K562 (cell line): ENCODE measurements around the gene KNDC1. TPM values are rescaled to one million over a fixed set of nuclear protein-coding genes. Genes with fewer than 3 reads are reported as not detected.

Experiments
- ATAC-seq: fragments of 200-7000 bp; cut with Tn5 transposase; 3 replicates; pipeline ENCODE4 v1.9.1; 2020; ENCODE audit warnings: moderate library complexity
- BruUV-seq: library from RNA; stranded (reverse); fragments of 400-500 nt; replicated peaks from 2 replicates; lab custom pipeline; 2021; lab: Mats Ljungman, UMichigan
- CTCF ChIA-PET: fragments of 300-600 bp; formaldehyde crosslinking; extraction: SDS; loops from one replicate; lab custom pipeline; 2021; ENCODE audit warnings: low intra/inter-chr PET ratio; lab: Yijun Ruan, JAX
- POLR2A ChIA-PET: fragments of 300-600, 350-650 bp; sonication (Branson Sonifier 250); formaldehyde crosslinking; extraction: SDS; loops from one replicate; lab custom pipeline; 2021; ENCODE audit warnings: antibody characterized with exemption, inconsistent platforms; lab: Yijun Ruan, JAX
- DNase-seq, 4 experiments: peaks; one replicate each; pipeline versions ENCODE4 v3.0.0 to v3.0.0-alpha.2; 2011 to 2018; ENCODE audit warnings: low spot score in 3 of 4, mixed read lengths in 3 of 4; ENCODE audit errors: extremely low read depth in 1 of 4
- FAIRE-seq: peaks from 2 replicates; lab custom pipeline; 2011; peaks lifted over from hg19 to GRCh38; lab: Jason Lieb, UNC
- H2AFZ ChIP-seq: 2 replicates; pipeline ENCODE4 v1.6.0; 2011; ENCODE audit warnings: low read depth, low read length, control low read depth, inconsistent platforms
- H3K27ac ChIP-seq: fragments of 200-600 bp; 3 replicates; pipeline ENCODE4 v1.8.0; 2011; ENCODE audit warnings: low read depth, mild to moderate bottlenecking, control low read depth, inconsistent platforms, low read length, moderate library complexity, mixed read lengths; ENCODE audit errors: extremely low read depth
- H3K27me3 ChIP-seq, 2 experiments: fragments of 300-600 bp in 1 of 2; 2 replicates in 1 of 2; 3 replicates in 1 of 2; pipeline versions ENCODE4 v1.6.0 to v1.8.0; 2011; ENCODE audit warnings: inconsistent platforms in 2 of 2, low read length in 2 of 2, mild to moderate bottlenecking in 1 of 2, mixed read lengths in 1 of 2, moderate library complexity in 1 of 2; ENCODE audit not compliant: control insufficient read depth in 2 of 2, insufficient read depth in 2 of 2
- H3K36me3 ChIP-seq: fragments of 300-600 bp; 3 replicates; pipeline ENCODE4 v1.8.0; 2011; ENCODE audit warnings: mild to moderate bottlenecking, low read length, inconsistent platforms; ENCODE audit not compliant: control insufficient read depth, insufficient read depth
- H3K4me1 ChIP-seq, 2 experiments: fragments of 200-600 bp in 1 of 2; replicated peaks in 1 of 2; 2 replicates in 1 of 2; 3 replicates in 1 of 2; pipeline versions ENCODE4 v1.5.1 to v1.8.0; 2011; ENCODE audit warnings: inconsistent platforms in 2 of 2, low read length in 2 of 2, mild to moderate bottlenecking in 1 of 2, mixed read lengths in 1 of 2, moderate library complexity in 1 of 2; ENCODE audit not compliant: control insufficient read depth in 2 of 2, insufficient read depth in 2 of 2
- H3K4me2 ChIP-seq: 2 replicates; pipeline ENCODE4 v1.6.1; 2011; ENCODE audit warnings: low read length, control low read depth, inconsistent platforms, mixed read lengths; ENCODE audit not compliant: insufficient read depth
- H3K4me3 ChIP-seq: fragments of 200-600 bp; sonication (generic), shearing (Covaris generic); 2 replicates; pipeline ENCODE4 v1.5.1; 2016; ENCODE audit warnings: control low read depth, inconsistent platforms
- H3K79me2 ChIP-seq: fragments of 200-600 bp; 3 replicates; pipeline ENCODE4 v1.8.0; 2011; ENCODE audit warnings: low read length, inconsistent platforms; ENCODE audit not compliant: control insufficient read depth, insufficient read depth
- H3K9ac ChIP-seq, 2 experiments: 2 replicates each; pipeline versions ENCODE4 v1.6.0 to v1.6.1; 2011; ENCODE audit warnings: low read depth in 2 of 2, low read length in 2 of 2, control low read depth in 1 of 2, inconsistent platforms in 1 of 2, mild to moderate bottlenecking in 1 of 2, mixed read lengths in 1 of 2; ENCODE audit not compliant: insufficient read depth in 1 of 2
- H3K9me1 ChIP-seq: one replicate; pipeline ENCODE4 v1.6.0; 2011; ENCODE audit warnings: inconsistent platforms, mild to moderate bottlenecking, low read length, moderate library complexity; ENCODE audit not compliant: control insufficient read depth, insufficient read depth
- H3K9me3 ChIP-seq: replicated peaks from 2 replicates; pipeline ENCODE4 v1.5.1; 2011; ENCODE audit warnings: low read depth, low read length, inconsistent platforms; ENCODE audit not compliant: control insufficient read depth, insufficient read depth
- H4K20me1 ChIP-seq: replicated peaks from 2 replicates; pipeline ENCODE4 v1.6.1; 2011; ENCODE audit warnings: low read length, inconsistent platforms, mixed read lengths; ENCODE audit not compliant: control insufficient read depth, insufficient read depth
- ETV5 ChIP-seq: sonication (generic); formaldehyde crosslinking; IDR thresholded peaks from 2 replicates; pipeline ENCODE4 v1.4.0; 2020; ENCODE audit warnings: low read depth, mild to moderate bottlenecking, missing genetic modification reagents
- NR1H2 ChIP-seq: sonication (generic); formaldehyde crosslinking; IDR thresholded peaks from 2 replicates; pipeline ENCODE4 v1.4.0; 2020; ENCODE audit warnings: mild to moderate bottlenecking, missing genetic modification reagents
- POLR2G ChIP-seq: fragments of 200-400 bp; formaldehyde crosslinking; IDR thresholded peaks from 2 replicates; pipeline ENCODE4 v1.6.1; 2017; ENCODE audit warnings: low read depth, mild to moderate bottlenecking, antibody characterized with exemption, low read length, moderate library complexity
- TCF3 ChIP-seq: sonication (generic); formaldehyde crosslinking; IDR thresholded peaks from 2 replicates; pipeline ENCODE4 v1.4.0; 2020; ENCODE audit warnings: mild to moderate bottlenecking, missing genetic modification reagents
- TCF7L2 ChIP-seq: fragments of 150-350 bp; IDR thresholded peaks from 2 replicates; pipeline ENCODE4 v1.6.1; 2016; ENCODE audit warnings: low read depth, mild to moderate bottlenecking, low read length, moderate library complexity
- ZFX ChIP-seq: sonication (generic); formaldehyde crosslinking; IDR thresholded peaks from 2 replicates; pipeline ENCODE4 v1.8.0; 2022; ENCODE audit warnings: mild to moderate bottlenecking, missing genetic modification reagents, moderate library complexity
- ZNF384 ChIP-seq: IDR thresholded peaks from 2 replicates; pipeline ENCODE4 v1.6.1; 2012; ENCODE audit warnings: low read depth, low read length, improper control_type of control experiment
- WGBS: fragments of 100-300 bp; shearing (Covaris generic); methylation state at CpG from one replicate; pipeline ENCODE4 v1.1.6; 2016; ENCODE audit warnings: low coverage, mixed read lengths; ENCODE audit not compliant: insufficient coverage; ENCODE audit errors: missing lambda C conversion rate; 5-methylcytosine and 5-hydroxymethylcytosine counted together
- in situ Hi-C: fragments of 300-500 bp; cut with MboI; formaldehyde crosslinking; loops from 4 replicates; pipeline ENCODE4 v1.15.0; 2018; ENCODE audit warnings: inconsistent platforms, mixed read lengths
- intact Hi-C: fragments of 100-400 bp; cut with micrococcal nuclease; formaldehyde crosslinking; loops from 2 replicates; pipeline ENCODE4 v1.14.2; 2022
- polyA plus RNA-seq, 8 experiments: library from polyadenylated mRNA; depleted of rRNA in 4 of 8; stranded (reverse) in 5 of 8; unstranded in 3 of 8; fragments of >200 nt; fragmentation: Nextera tagmentation in 2 of 8; fragmentation: Illumina TruSeq in 1 of 8; extraction: Ambion mirVana in 2 of 8; extraction: Trizol in 1 of 8; gene quantifications; 2 replicates each; pipeline versions ENCODE4 v1.2.1 to v1.2.3, GENCODE V29; 2011 to 2014; ENCODE audit warnings: inconsistent platforms in 1 of 8, missing spikeins in 1 of 8
- total RNA-seq, 7 experiments: library from RNA; depleted of rRNA in 6 of 7; stranded (reverse); fragments of >200 nt in 6 of 7; fragmentation: Illumina TruSeq in 2 of 7; extraction: Trizol in 2 of 7; gene quantifications; 2 replicates each; pipeline versions ENCODE4 v1.2.1 to v1.2.3, GENCODE V29; 2011 to 2021; ENCODE audit warnings: low replicate concordance in 1 of 7
- TF ChIP-seq, protein P1 (sequence below), 2 experiments: fragments of 450-650 bp; IDR thresholded peaks; 2 replicates each; pipeline ENCODE4 v1.6.1; 2018; ENCODE audit warnings: mild to moderate bottlenecking in 2 of 2, low read depth in 1 of 2; ENCODE audit not compliant: partially characterized antibody in 2 of 2
- TF ChIP-seq, protein P2 (sequence below), 2 experiments: IDR thresholded peaks; 2 replicates each; pipeline ENCODE4 v1.6.1; 2011; ENCODE audit warnings: borderline replicate concordance in 1 of 2, control low read depth in 1 of 2, low read depth in 1 of 2, low read length in 1 of 2, mild to moderate bottlenecking in 1 of 2, mixed read lengths in 1 of 2, moderate library complexity in 1 of 2; ENCODE audit not compliant: insufficient read depth in 1 of 2, insufficient read length in 1 of 2, poor library complexity in 1 of 2, severe bottlenecking in 1 of 2; ENCODE audit errors: extremely low read depth in 1 of 2

KNDC1 gene
- total and polyA plus RNA-seq, 9 of the 15 experiments (the other 6 are each of a cell fraction or from before 2014, with no cell fraction given): 0.07 to 0.26 (median 0.11) TPM; not detected in 6

DNA sequence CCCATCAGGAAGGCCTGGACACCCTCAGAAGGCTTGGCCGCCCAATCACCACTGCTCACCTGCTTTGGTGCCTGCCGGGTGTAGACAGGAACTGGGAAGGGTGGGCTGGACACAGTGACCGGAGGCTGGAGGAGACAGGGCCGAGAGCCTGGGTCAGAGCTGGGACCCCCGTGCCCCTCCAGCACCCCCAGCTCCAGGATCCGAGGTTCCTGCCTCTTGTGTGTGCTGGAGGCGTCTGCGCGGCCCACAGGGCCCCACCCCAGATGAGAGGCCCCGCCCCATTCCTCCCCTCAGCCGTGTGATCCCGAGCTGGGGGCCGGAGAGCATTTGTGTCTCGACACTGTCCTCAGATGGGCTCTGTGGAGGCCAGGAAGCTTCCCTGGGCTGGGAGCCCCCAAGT, 107.3 kb downstream of the KNDC1 start:
- CTCF ChIA-PET: no interaction called here
- H3K27me3 ChIP-seq: no peaks in the 10 kb centered on the region
- DNase-seq: peak; percentile 27 to 59 (median 56)
- WGBS: 39% methylated on average over 4 of the region's 14 CpGs
- in situ Hi-C loops: no loop called here
- no peaks in the 10 kb centered on the region for H3K79me2 ChIP-seq
- FAIRE-seq: no peak
- H3K4me2 ChIP-seq: no peak overlapping the region
- peak overlapping the region in 1 of 2 experiments; percentile 83; a peak in 3 of 4 replicates for H3K9ac ChIP-seq
- no peak for TF ChIP-seq NR1H2 (CRISPR knock-in tag)
- no peak for TF ChIP-seq TCF3 (CRISPR knock-in tag)
- 0 out of 2 replicates have a peak, but pooled peaks have one; percentile 18 for TF ChIP-seq ZFX (CRISPR knock-in tag)
- no peaks in the 10 kb centered on the region for H3K9me1 ChIP-seq
- POLR2A ChIA-PET: interaction anchor here (0.6 kb wide), 1 partner anchor 117 kb away, joined by 4 read pairs; no protein-coding TSS in a partner anchor
- intact Hi-C loops: no loop called here
- peak; percentile 83 for ATAC-seq
- no TSS peak for BruUV-seq
- H3K36me3 ChIP-seq: no peaks in the 10 kb centered on the region
- no peaks in the 10 kb centered on the region for H4K20me1 ChIP-seq
- H2AFZ ChIP-seq: peak overlapping the region; percentile 74; the same call in 1 of the 2 replicates
- no peak overlapping the region for H3K27ac ChIP-seq
- H3K4me3 ChIP-seq: no peak overlapping the region
- peaks cover under 1 to 78% of the 10 kb centered on the region in 2 experiments; a peak in 3 of 5 replicates for H3K4me1 ChIP-seq
- H3K9me3 ChIP-seq: no peaks in the 10 kb centered on the region

DNA sequence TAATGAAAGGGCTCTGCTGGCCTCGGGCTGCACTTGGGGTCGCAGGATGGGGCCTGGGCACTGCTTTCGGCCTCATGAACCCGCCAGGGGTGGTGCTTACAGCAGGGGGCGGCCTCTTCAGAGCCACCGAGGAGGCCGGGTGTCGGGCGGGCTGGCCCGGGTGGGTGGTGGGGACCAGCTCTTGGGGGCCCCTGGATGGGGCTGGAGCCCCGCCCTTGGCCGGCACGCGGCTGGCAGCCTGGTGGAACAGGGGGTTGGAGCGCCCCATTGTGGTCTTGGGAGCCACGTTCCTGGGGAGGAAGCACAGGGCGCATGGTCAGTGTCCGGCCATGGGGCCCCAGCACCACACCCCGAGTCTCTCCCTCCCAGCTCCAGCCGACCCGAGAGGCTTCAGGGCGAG, 107.8 kb downstream of the KNDC1 start:
- CTCF ChIA-PET: no interaction called here
- no peak for TF ChIP-seq ETV5 (CRISPR knock-in tag)
- TF ChIP-seq, protein P1, sequence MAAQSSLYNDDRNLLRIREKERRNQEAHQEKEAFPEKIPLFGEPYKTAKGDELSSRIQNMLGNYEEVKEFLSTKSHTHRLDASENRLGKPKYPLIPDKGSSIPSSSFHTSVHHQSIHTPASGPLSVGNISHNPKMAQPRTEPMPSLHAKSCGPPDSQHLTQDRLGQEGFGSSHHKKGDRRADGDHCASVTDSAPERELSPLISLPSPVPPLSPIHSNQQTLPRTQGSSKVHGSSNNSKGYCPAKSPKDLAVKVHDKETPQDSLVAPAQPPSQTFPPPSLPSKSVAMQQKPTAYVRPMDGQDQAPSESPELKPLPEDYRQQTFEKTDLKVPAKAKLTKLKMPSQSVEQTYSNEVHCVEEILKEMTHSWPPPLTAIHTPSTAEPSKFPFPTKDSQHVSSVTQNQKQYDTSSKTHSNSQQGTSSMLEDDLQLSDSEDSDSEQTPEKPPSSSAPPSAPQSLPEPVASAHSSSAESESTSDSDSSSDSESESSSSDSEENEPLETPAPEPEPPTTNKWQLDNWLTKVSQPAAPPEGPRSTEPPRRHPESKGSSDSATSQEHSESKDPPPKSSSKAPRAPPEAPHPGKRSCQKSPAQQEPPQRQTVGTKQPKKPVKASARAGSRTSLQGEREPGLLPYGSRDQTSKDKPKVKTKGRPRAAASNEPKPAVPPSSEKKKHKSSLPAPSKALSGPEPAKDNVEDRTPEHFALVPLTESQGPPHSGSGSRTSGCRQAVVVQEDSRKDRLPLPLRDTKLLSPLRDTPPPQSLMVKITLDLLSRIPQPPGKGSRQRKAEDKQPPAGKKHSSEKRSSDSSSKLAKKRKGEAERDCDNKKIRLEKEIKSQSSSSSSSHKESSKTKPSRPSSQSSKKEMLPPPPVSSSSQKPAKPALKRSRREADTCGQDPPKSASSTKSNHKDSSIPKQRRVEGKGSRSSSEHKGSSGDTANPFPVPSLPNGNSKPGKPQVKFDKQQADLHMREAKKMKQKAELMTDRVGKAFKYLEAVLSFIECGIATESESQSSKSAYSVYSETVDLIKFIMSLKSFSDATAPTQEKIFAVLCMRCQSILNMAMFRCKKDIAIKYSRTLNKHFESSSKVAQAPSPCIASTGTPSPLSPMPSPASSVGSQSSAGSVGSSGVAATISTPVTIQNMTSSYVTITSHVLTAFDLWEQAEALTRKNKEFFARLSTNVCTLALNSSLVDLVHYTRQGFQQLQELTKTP (IDR thresholded peaks at IDR 0.05; ENCODE audit: low read depth in 1 of 2, partially characterized antibody in 2 of 2): no peak
- no peak for TF ChIP-seq TCF7L2
- 0 out of 2 replicates have a peak, but pooled peaks have one; percentile 30 for TF ChIP-seq POLR2G
- TF ChIP-seq, protein P2, sequence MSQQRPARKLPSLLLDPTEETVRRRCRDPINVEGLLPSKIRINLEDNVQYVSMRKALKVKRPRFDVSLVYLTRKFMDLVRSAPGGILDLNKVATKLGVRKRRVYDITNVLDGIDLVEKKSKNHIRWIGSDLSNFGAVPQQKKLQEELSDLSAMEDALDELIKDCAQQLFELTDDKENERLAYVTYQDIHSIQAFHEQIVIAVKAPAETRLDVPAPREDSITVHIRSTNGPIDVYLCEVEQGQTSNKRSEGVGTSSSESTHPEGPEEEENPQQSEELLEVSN (IDR thresholded peaks at IDR 0.05; ENCODE audit: borderline replicate concordance in 1 of 2, extremely low read depth in 1 of 2, insufficient read depth in 1 of 2, insufficient read length in 1 of 2, low read depth in 1 of 2, low read length in 1 of 2, poor library complexity in 1 of 2, severe bottlenecking in 1 of 2): peak in 1 of 2 experiments; percentile 23
- no peak for TF ChIP-seq ZNF384

More for the DNA sequence above, 107.8 kb downstream of the KNDC1 start:
- H3K27me3 ChIP-seq: no peaks in the 10 kb centered on the region
- FAIRE-seq: no peak
- H3K9ac ChIP-seq: peak overlapping the region in 1 of 2 experiments; percentile 83; a peak in 3 of 4 replicates
- POLR2A ChIA-PET: interaction anchor here (0.6 kb wide), 1 partner anchor 116 kb away, joined by 4 read pairs; no protein-coding TSS in a partner anchor
- in situ Hi-C loops (no loop called here), intact Hi-C loops (no loop called here)
- H3K36me3 ChIP-seq: no peaks in the 10 kb centered on the region
- H3K79me2 ChIP-seq: no peaks in the 10 kb centered on the region
- no peaks in the 10 kb centered on the region for H3K9me3 ChIP-seq
- no peak overlapping the region for H3K4me3 ChIP-seq
- no peaks in the 10 kb centered on the region for H4K20me1 ChIP-seq
- peak in 3 of 4 experiments; percentile 30 to 32 (median 31) for DNase-seq
- peaks cover 0 to 78% of the 10 kb centered on the region in 2 experiments; a peak in 3 of 5 replicates for H3K4me1 ChIP-seq
- BruUV-seq: no TSS peak
- no peak overlapping the region for H3K27ac ChIP-seq
- peak overlapping the region; percentile 74; the same call in 1 of the 2 replicates for H2AFZ ChIP-seq
- peak; percentile 79 for ATAC-seq
- 100% methylated on average over 1 of the region's 22 CpGs for WGBS
- no peak overlapping the region for H3K4me2 ChIP-seq
- no peaks in the 10 kb centered on the region for H3K9me1 ChIP-seq
